Measurements from ENCODE around the gene ZNRF4. TPM values are rescaled to one million over a fixed set of nuclear protein-coding genes. Genes with fewer than 3 reads are reported as not detected.

ZNRF4 gene
- total and polyA plus RNA-seq, 10 of the 15 experiments (the other 5 are each of a cell fraction or from before 2014, with no cell fraction given), result not detected

DNA sequence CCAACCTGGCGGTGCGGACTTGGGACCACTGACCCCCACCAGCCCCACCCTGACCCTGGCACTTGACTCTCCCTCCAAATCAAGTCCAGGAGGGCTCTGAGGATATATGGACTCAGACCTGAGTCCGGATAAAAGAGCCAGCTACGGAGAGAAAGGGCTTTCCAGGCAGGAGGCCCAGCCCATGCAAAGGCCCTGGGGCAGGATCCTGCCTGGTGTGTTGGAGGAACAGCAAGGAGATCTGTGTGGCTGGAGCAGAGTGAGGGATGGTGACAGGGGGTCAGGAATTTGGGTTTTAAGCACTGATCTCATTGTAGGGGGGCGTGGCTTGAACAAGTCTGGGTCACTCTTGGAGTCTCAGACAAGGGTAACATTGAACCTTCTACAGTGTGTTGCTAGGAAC is 474 bp upstream of the ZNRF4 start (continued):
- TF ChIP-seq, protein P1, sequence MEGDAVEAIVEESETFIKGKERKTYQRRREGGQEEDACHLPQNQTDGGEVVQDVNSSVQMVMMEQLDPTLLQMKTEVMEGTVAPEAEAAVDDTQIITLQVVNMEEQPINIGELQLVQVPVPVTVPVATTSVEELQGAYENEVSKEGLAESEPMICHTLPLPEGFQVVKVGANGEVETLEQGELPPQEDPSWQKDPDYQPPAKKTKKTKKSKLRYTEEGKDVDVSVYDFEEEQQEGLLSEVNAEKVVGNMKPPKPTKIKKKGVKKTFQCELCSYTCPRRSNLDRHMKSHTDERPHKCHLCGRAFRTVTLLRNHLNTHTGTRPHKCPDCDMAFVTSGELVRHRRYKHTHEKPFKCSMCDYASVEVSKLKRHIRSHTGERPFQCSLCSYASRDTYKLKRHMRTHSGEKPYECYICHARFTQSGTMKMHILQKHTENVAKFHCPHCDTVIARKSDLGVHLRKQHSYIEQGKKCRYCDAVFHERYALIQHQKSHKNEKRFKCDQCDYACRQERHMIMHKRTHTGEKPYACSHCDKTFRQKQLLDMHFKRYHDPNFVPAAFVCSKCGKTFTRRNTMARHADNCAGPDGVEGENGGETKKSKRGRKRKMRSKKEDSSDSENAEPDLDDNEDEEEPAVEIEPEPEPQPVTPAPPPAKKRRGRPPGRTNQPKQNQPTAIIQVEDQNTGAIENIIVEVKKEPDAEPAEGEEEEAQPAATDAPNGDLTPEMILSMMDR (IDR thresholded peaks at IDR 0.05 in 2 of 3, conservative IDR thresholded peaks at IDR 0.05 in 1 of 3; ENCODE audit: control insufficient read depth in 2 of 3, extremely low read depth in 1 of 3, insufficient read depth in 1 of 3, low read depth in 3 of 3, low read length in 3 of 3), result no peak
- TF ChIP-seq NR2C2 (IDR thresholded peaks at IDR 0.05; ENCODE audit: borderline replicate concordance, control insufficient read depth, insufficient read length, low read depth) (no peak), RCOR1 (conservative IDR thresholded peaks at IDR 0.05; ENCODE audit: low read depth, low read length) (no peak)

DNA sequence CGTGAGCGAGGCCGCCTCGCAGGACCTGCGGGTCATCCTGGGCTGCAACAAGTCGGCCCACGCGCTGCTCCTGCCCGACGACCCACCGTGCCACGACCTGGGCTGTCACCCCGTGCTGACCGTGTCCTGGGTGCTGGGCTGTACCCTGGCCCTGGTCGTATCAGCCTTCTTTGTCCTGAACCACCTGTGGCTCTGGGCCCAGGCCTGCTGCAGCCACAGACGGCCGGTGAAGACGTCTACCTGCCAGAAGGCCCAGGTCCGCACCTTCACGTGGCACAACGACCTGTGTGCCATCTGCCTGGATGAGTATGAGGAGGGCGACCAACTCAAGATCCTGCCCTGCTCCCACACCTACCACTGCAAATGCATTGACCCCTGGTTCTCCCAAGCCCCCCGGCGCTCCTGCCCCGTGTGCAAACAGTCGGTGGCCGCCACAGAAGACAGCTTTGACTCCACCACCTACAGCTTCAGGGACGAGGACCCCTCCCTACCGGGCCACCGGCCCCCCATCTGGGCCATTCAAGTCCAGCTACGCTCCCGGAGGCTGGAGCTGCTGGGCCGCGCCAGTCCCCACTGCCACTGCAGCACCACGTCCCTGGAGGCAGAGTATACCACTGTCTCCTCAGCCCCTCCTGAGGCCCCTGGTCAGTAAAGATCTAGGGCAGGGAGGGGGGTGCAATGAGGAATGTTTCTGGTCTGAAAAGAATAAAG is 1.1 kb downstream of the ZNRF4 start:
- FAIRE-seq (no peak), DNase-seq (ENCODE audit: low read depth, low spot score) (no peak), ATAC-seq (no peak)
- Histone ChIP-seq H3K79me2 (ENCODE audit: control insufficient read depth, insufficient read depth, low read length) (no peaks in the 10 kb centered on the region), H3K9me3 (replicated peaks; ENCODE audit: control insufficient read depth, insufficient read depth, low read length) (no peaks in the 10 kb centered on the region; the same call in 2 of the 3 replicates), H3K27ac (ENCODE audit: control insufficient read depth, insufficient read depth) (no peak overlapping the region), H3K9ac (ENCODE audit: control insufficient read depth, insufficient read depth, low read length) (no peak overlapping the region), H3K36me3 (ENCODE audit: control insufficient read depth in 2 of 2, insufficient read depth in 2 of 2, low read length in 1 of 2) (no peaks in the 10 kb centered on the region), H4K20me1 (ENCODE audit: control insufficient read depth, insufficient read depth) (no peaks in the 10 kb centered on the region), H3K4me3 (no peak overlapping the region), H3K4me2 (ENCODE audit: control insufficient read depth, insufficient read depth) (no peak overlapping the region), H3K27me3 (replicated peaks in 1 of 2; ENCODE audit: control insufficient read depth in 2 of 2, insufficient read depth in 2 of 2, low read length in 1 of 2) (no peaks in the 10 kb centered on the region), H2AFZ (ENCODE audit: control insufficient read depth, low read depth, low read length) (no peak overlapping the region), H3K4me1 (ENCODE audit: control insufficient read depth, insufficient read depth, low read length) (no peaks in the 10 kb centered on the region)
- ChIA-PET RAD21 (ENCODE audit: unreplicated experiment) (no interaction called here), CTCF (no interaction called here), POLR2A (no interaction called here), SMC1A (ENCODE audit: uncharacterized antibody, unreplicated experiment) (no interaction called here)
- in situ Hi-C loops (cut with MboI) (no loop called here), intact Hi-C loops (cut with micrococcal nuclease; ENCODE audit: unreplicated experiment) (no loop called here)
- 66% methylated on average over 35 of the region's 35 CpGs for WGBS (ENCODE audit: insufficient coverage, insufficient replicate concordance, low lambda C conversion rate, missing lambda C conversion rate)
- TF ChIP-seq, protein P2, sequence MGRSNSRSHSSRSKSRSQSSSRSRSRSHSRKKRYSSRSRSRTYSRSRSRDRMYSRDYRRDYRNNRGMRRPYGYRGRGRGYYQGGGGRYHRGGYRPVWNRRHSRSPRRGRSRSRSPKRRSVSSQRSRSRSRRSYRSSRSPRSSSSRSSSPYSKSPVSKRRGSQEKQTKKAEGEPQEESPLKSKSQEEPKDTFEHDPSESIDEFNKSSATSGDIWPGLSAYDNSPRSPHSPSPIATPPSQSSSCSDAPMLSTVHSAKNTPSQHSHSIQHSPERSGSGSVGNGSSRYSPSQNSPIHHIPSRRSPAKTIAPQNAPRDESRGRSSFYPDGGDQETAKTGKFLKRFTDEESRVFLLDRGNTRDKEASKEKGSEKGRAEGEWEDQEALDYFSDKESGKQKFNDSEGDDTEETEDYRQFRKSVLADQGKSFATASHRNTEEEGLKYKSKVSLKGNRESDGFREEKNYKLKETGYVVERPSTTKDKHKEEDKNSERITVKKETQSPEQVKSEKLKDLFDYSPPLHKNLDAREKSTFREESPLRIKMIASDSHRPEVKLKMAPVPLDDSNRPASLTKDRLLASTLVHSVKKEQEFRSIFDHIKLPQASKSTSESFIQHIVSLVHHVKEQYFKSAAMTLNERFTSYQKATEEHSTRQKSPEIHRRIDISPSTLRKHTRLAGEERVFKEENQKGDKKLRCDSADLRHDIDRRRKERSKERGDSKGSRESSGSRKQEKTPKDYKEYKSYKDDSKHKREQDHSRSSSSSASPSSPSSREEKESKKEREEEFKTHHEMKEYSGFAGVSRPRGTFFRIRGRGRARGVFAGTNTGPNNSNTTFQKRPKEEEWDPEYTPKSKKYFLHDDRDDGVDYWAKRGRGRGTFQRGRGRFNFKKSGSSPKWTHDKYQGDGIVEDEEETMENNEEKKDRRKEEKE (IDR thresholded peaks at IDR 0.05), result no peak
- no peak for TF ChIP-seq RB1 (IDR thresholded peaks at IDR 0.05; ENCODE audit: borderline replicate concordance)
- BruUV-seq (replicated peaks), result no TSS peak

All from GM12878 (cell line).